ENCODE data around the gene LTO1. TPM values are rescaled to one million over a fixed set of nuclear protein-coding genes. Genes with fewer than 3 reads are reported as not detected.
A peak's percentile ranks its signal among the peaks of the same experiment; 100 is the strongest.

Gene LTO1
- total and polyA plus RNA-seq, 2 of the 13 experiments (the other 11 are each of a cell fraction or from before 2014, with no cell fraction given), result 11.8 to 15.0 TPM

DNA sequence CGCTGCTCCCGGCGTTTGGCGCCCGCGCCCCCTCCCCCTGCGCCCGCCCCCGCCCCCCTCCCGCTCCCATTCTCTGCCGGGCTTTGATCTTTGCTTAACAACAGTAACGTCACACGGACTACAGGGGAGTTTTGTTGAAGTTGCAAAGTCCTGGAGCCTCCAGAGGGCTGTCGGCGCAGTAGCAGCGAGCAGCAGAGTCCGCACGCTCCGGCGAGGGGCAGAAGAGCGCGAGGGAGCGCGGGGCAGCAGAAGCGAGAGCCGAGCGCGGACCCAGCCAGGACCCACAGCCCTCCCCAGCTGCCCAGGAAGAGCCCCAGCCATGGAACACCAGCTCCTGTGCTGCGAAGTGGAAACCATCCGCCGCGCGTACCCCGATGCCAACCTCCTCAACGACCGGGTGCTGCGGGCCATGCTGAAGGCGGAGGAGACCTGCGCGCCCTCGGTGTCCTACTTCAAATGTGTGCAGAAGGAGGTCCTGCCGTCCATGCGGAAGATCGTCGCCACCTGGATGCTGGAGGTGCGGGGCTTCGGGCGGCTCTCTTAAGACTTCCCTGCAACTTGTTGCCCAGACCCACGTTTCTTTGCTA, 34.1 kb downstream of the LTO1 start, which contains the start of gene CCND1 (continued):
- no peak for TF ChIP-seq CENPBD1 (CRISPR knock-in tag; IDR thresholded peaks at IDR 0.05; ENCODE audit: borderline replicate concordance, low read depth)
- no peak; the same call in 1 of the 2 replicates for TF ChIP-seq ZNF589 (CRISPR knock-in tag; conservative IDR thresholded peaks at IDR 0.05)
- TF ChIP-seq, protein P1, sequence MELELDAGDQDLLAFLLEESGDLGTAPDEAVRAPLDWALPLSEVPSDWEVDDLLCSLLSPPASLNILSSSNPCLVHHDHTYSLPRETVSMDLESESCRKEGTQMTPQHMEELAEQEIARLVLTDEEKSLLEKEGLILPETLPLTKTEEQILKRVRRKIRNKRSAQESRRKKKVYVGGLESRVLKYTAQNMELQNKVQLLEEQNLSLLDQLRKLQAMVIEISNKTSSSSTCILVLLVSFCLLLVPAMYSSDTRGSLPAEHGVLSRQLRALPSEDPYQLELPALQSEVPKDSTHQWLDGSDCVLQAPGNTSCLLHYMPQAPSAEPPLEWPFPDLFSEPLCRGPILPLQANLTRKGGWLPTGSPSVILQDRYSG (CRISPR knock-in tag; IDR thresholded peaks at IDR 0.05), result 0 out of 2 replicates have a peak, but pooled peaks have one; percentile 59
- TF ChIP-seq DNMT3B (CRISPR knock-in tag; conservative IDR thresholded peaks at IDR 0.05), result no peak
- TF ChIP-seq, protein P2, sequence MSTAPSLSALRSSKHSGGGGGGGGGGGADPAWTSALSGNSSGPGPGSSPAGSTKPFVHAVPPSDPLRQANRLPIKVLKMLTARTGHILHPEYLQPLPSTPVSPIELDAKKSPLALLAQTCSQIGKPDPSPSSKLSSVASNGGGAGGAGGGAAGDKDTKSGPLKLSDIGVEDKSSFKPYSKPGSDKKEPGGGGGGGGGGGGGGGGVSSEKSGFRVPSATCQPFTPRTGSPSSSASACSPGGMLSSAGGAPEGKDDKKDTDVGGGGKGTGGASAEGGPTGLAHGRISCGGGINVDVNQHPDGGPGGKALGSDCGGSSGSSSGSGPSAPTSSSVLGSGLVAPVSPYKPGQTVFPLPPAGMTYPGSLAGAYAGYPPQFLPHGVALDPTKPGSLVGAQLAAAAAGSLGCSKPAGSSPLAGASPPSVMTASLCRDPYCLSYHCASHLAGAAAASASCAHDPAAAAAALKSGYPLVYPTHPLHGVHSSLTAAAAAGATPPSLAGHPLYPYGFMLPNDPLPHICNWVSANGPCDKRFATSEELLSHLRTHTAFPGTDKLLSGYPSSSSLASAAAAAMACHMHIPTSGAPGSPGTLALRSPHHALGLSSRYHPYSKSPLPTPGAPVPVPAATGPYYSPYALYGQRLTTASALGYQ (CRISPR knock-in tag; IDR thresholded peaks at IDR 0.05), result peak; percentile 77; the same call in 1 of the 2 replicates

DNA sequence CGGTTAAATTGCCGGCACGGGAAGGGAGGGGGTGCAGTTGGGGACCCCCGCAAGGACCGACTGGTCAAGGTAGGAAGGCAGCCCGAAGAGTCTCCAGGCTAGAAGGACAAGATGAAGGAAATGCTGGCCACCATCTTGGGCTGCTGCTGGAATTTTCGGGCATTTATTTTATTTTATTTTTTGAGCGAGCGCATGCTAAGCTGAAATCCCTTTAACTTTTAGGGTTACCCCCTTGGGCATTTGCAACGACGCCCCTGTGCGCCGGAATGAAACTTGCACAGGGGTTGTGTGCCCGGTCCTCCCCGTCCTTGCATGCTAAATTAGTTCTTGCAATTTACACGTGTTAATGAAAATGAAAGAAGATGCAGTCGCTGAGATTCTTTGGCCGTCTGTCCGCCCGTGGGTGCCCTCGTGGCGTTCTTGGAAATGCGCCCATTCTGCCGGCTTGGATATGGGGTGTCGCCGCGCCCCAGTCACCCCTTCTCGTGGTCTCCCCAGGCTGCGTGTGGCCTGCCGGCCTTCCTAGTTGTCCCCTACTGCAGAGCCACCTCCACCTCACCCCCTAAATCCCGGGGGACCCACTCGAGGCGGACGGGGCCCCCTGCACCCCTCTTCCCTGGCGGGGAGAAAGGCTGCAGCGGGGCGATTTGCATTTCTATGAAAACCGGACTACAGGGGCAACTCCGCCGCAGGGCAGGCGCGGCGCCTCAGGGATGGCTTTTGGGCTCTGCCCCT, 34.7 kb downstream of the LTO1 start:
- Histone ChIP-seq H3K4me1 (ENCODE audit: insufficient read depth, low read length) (peaks cover 21% of the 10 kb centered on the region), H3K27me3 (ENCODE audit: control insufficient read depth in 1 of 2, insufficient read depth in 2 of 2, low read length in 2 of 2) (peaks cover 0 to 10% of the 10 kb centered on the region in 2 experiments; a peak in 2 of 5 replicates), H3K79me2 (ENCODE audit: insufficient read depth, low read length) (peaks cover 27% of the 10 kb centered on the region), H3K4me3 (replicated peaks in 1 of 3; ENCODE audit: insufficient read depth in 1 of 3, low read depth in 2 of 3, low read length in 3 of 3) (peak overlapping the region; percentile 64 to 99 (median 85)), H3K36me3 (replicated peaks in 1 of 2; ENCODE audit: control insufficient read depth in 1 of 2, insufficient read depth in 2 of 2, low read length in 2 of 2) (peaks cover 12 to 17% of the 10 kb centered on the region in 2 experiments; a peak in 4 of 5 replicates), H2AFZ (ENCODE audit: low read length) (no peak overlapping the region), H3K27ac (ENCODE audit: extremely low read length, insufficient read depth, low read length) (peak overlapping the region; percentile 77), H3K9ac (ENCODE audit: insufficient read depth, low read depth, low read length) (peak overlapping the region; percentile 77), H3K4me2 (ENCODE audit: low read depth, low read length) (peak overlapping the region; percentile 99), H4K20me1 (ENCODE audit: insufficient read depth, low read length) (peaks cover 24% of the 10 kb centered on the region), H3K9me3 (ENCODE audit: low read length) (no peaks in the 10 kb centered on the region)
- in situ Hi-C loops (cut with HindIII; ENCODE audit: extremely low pct_ligation_motif_present, low pct_unique_long_range_greater_than_20kb) (loop anchor here (5.0 to 25.0 kb wide), 3 partner anchors 203 to 348 kb away; partner anchors contain the start of gene MYEOV), intact Hi-C loops (cut with micrococcal nuclease; ENCODE audit: unreplicated experiment) (loop anchor here (2.0 to 10.0 kb wide), 5 partner anchors 146 to 536 kb away; no protein-coding TSS in a partner anchor)
- ChIA-PET POLR2A (interaction anchor here (1.0 to 1.9 kb wide), 5 partner anchors 15 to 205 kb away, joined by 3 to 9 read pairs (median 5); no protein-coding TSS in a partner anchor), CTCF (ENCODE audit: low intra/inter-chr PET ratio, low total read pairs) (interaction anchor here (1.1 kb wide), 1 partner anchor 44 kb away, joined by 4 read pairs; no protein-coding TSS in a partner anchor)
- BruUV-seq (replicated peaks), result TSS peak; percentile 90
- FAIRE-seq (no peak), ATAC-seq (peak; percentile 16; the same call in 2 of the 3 replicates), DNase-seq (ENCODE audit: low spot score) (no peak)
- 1% methylated on average over 27 of the region's 43 CpGs for WGBS (ENCODE audit: low lambda C conversion rate)
- TF ChIP-seq ZNF841 (CRISPR knock-in tag; IDR thresholded peaks at IDR 0.05; ENCODE audit: borderline replicate concordance) (0 out of 2 replicates have a peak, but pooled peaks have one; percentile 36), NFIC (IDR thresholded peaks at IDR 0.05; ENCODE audit: low read length) (no peak; the same call in 1 of the 2 replicates), SMAD3 (CRISPR knock-in tag; IDR thresholded peaks at IDR 0.05) (0 out of 2 replicates have a peak, but pooled peaks have one; percentile 7), THAP9 (CRISPR knock-in tag; IDR thresholded peaks at IDR 0.05; ENCODE audit: borderline replicate concordance) (0 out of 2 replicates have a peak, but pooled peaks have one; percentile 12), CEBPG (CRISPR knock-in tag; IDR thresholded peaks at IDR 0.05) (no peak), DMAP1 (CRISPR knock-in tag; IDR thresholded peaks at IDR 0.05) (peak; percentile 31; the same call in 1 of the 2 replicates), NCOA1 (CRISPR knock-in tag; IDR thresholded peaks at IDR 0.05) (no peak), MIER2 (CRISPR knock-in tag; IDR thresholded peaks at IDR 0.05) (0 out of 2 replicates have a peak, but pooled peaks have one; percentile 4)
- TF ChIP-seq, protein P3, sequence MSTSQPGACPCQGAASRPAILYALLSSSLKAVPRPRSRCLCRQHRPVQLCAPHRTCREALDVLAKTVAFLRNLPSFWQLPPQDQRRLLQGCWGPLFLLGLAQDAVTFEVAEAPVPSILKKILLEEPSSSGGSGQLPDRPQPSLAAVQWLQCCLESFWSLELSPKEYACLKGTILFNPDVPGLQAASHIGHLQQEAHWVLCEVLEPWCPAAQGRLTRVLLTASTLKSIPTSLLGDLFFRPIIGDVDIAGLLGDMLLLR (CRISPR knock-in tag; IDR thresholded peaks at IDR 0.05), result 0 out of 2 replicates have a peak, but pooled peaks have one; percentile 0

Measured in HepG2 (cell line).